ENCODE measurements around the gene CCDC24.

The CCDC24 gene

DNA sequence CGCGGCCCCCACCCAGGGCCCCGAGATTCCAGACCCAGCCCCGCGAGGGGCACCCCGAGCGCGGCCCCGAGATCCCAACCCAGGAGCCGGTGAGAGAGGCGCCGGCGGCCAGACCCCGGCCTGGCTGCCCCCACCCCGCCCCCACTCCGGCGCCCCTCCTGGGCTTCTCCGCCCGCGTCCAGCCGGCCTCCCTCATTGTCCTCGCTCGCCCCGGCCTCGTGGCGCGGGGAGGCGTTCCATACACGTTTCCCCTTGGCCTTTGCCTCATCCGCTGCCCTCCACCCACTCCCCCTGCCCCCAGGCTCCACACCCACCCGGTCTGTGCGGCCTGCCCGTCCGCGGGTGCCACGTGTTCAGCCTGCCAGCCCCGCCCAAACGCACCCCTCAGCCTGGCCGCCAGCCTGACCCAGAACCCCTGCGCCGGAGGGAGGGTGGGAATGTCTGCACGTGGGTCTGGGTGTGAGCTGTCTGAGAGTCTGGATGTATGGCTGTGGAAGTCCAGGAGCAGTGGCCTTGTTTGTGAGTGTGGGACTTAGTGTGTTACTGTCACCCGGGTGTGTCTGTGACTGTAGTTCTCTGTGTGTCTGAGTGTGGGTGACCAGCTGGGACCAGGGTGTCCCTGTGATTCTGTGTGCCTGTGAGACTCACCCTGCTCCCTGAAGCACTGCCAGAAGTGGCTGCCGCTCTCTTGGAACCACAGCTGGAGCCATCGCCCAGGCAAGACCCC is 11.7 kb upstream of the CCDC24 start:
- Histone ChIP-seq H3K27ac (ENCODE audit: low read depth in 2 of 2, low read length in 2 of 2) (peak overlapping the region; percentile 57 to 60), H3K36me3 (ENCODE audit: control insufficient read depth in 2 of 2, insufficient read depth in 2 of 2, low read length in 2 of 2) (peaks cover 20 to 22% of the 10 kb centered on the region in 2 donors), H3K9me3 (ENCODE audit: control insufficient read depth in 2 of 2, low read length in 2 of 2) (no peaks in the 10 kb centered on the region), H3K27me3 (ENCODE audit: control insufficient read depth in 2 of 2, insufficient read depth in 2 of 2, low read length in 2 of 2) (no peaks in the 10 kb centered on the region), H3K4me1 (ENCODE audit: control insufficient read depth in 2 of 2, insufficient read depth in 2 of 2, low read length in 2 of 2) (peaks cover 50 to 51% of the 10 kb centered on the region in 2 donors), H3K9ac (ENCODE audit: low read depth in 1 of 2, low read length in 2 of 2) (peak overlapping the region; percentile 14 to 21), H3K4me3 (ENCODE audit: low read length in 2 of 2) (peak overlapping the region; percentile 49 to 69)

GRCh38 chr1:43980255-43981134 is 10.9 kb upstream of the CCDC24 start:
- Histone ChIP-seq H3K27me3 (ENCODE audit: control insufficient read depth in 2 of 2, insufficient read depth in 2 of 2, low read length in 2 of 2) (no peaks in the 10 kb centered on the region), H3K9ac (ENCODE audit: low read depth in 1 of 2, low read length in 2 of 2) (peak overlapping the region in 1 of 2 donors; percentile 14), H3K4me1 (ENCODE audit: control insufficient read depth in 2 of 2, insufficient read depth in 2 of 2, low read length in 2 of 2) (peaks cover 48 to 50% of the 10 kb centered on the region in 2 donors), H3K4me3 (ENCODE audit: low read length in 2 of 2) (peak overlapping the region; percentile 49 to 69), H3K27ac (ENCODE audit: low read depth in 2 of 2, low read length in 2 of 2) (peak overlapping the region; percentile 57 to 60), H3K9me3 (ENCODE audit: control insufficient read depth in 2 of 2, low read length in 2 of 2) (no peaks in the 10 kb centered on the region), H3K36me3 (ENCODE audit: control insufficient read depth in 2 of 2, insufficient read depth in 2 of 2, low read length in 2 of 2) (peaks cover 20 to 23% of the 10 kb centered on the region in 2 donors)

- peak overlapping the region in 1 of 2 donors; percentile 14 for H3K9ac ChIP-seq (ENCODE audit: low read depth in 1 of 2, low read length in 2 of 2)
- no peaks in the 10 kb centered on the region for H3K27me3 ChIP-seq (ENCODE audit: control insufficient read depth in 2 of 2, insufficient read depth in 2 of 2, low read length in 2 of 2)
- peaks cover 42 to 44% of the 10 kb centered on the region in 2 donors for H3K4me1 ChIP-seq (ENCODE audit: control insufficient read depth in 2 of 2, insufficient read depth in 2 of 2, low read length in 2 of 2)
- H3K27ac ChIP-seq (ENCODE audit: low read depth in 2 of 2, low read length in 2 of 2), result peak overlapping the region; percentile 57 to 60
- peaks cover 20 to 22% of the 10 kb centered on the region in 2 donors for H3K36me3 ChIP-seq (ENCODE audit: control insufficient read depth in 2 of 2, insufficient read depth in 2 of 2, low read length in 2 of 2)
- peak overlapping the region in 1 of 2 donors; percentile 69 for H3K4me3 ChIP-seq (ENCODE audit: low read length in 2 of 2)
- no peaks in the 10 kb centered on the region for H3K9me3 ChIP-seq (ENCODE audit: control insufficient read depth in 2 of 2, low read length in 2 of 2)
Observed at GRCh38 chr1:43981135-43981491, 10.3 kb upstream of the CCDC24 start.

DNA sequence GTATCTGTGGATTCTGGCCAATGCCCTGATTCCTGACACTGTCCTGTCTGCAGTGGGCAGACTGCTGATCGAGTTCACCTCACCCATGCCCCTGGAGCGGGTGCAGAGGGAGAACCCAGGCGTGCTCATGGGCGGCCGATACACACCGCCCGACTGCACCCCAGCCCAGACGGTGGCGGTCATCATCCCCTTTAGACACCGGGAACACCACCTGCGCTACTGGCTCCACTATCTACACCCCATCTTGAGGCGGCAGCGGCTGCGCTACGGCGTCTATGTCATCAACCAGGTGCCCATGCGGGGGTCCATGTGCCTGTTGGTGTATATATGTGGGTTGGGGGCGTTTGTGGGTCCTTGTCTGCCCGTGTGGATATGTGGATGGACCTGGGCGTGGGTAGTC is 9.8 kb upstream of the CCDC24 start:
- peak overlapping the region; percentile 6 to 60 for H3K27ac ChIP-seq (ENCODE audit: low read depth in 2 of 2, low read length in 2 of 2)
- peaks cover 16 to 17% of the 10 kb centered on the region in 2 donors for H3K36me3 ChIP-seq (ENCODE audit: control insufficient read depth in 2 of 2, insufficient read depth in 2 of 2, low read length in 2 of 2)
- H3K4me1 ChIP-seq (ENCODE audit: control insufficient read depth in 2 of 2, insufficient read depth in 2 of 2, low read length in 2 of 2), result peaks cover 38 to 41% of the 10 kb centered on the region in 2 donors
- no peaks in the 10 kb centered on the region for H3K9me3 ChIP-seq (ENCODE audit: control insufficient read depth in 2 of 2, low read length in 2 of 2)
- peak overlapping the region in 1 of 2 donors; percentile 14 for H3K9ac ChIP-seq (ENCODE audit: low read depth in 1 of 2, low read length in 2 of 2)
- H3K4me3 ChIP-seq (ENCODE audit: low read length in 2 of 2), result no peak overlapping the region
- H3K27me3 ChIP-seq (ENCODE audit: control insufficient read depth in 2 of 2, insufficient read depth in 2 of 2, low read length in 2 of 2), result no peaks in the 10 kb centered on the region

- H3K4me3 ChIP-seq (ENCODE audit: low read length in 2 of 2), result no peak overlapping the region
- peaks cover 11 to 13% of the 10 kb centered on the region in 2 donors for H3K36me3 ChIP-seq (ENCODE audit: control insufficient read depth in 2 of 2, insufficient read depth in 2 of 2, low read length in 2 of 2)
- H3K9me3 ChIP-seq (ENCODE audit: control insufficient read depth in 2 of 2, low read length in 2 of 2), result no peaks in the 10 kb centered on the region
- H3K4me1 ChIP-seq (ENCODE audit: control insufficient read depth in 2 of 2, insufficient read depth in 2 of 2, low read length in 2 of 2), result peaks cover 37 to 42% of the 10 kb centered on the region in 2 donors
- H3K27ac ChIP-seq (ENCODE audit: low read depth in 2 of 2, low read length in 2 of 2), result no peak overlapping the region
- no peak overlapping the region for H3K9ac ChIP-seq (ENCODE audit: low read depth in 1 of 2, low read length in 2 of 2)
- H3K27me3 ChIP-seq (ENCODE audit: control insufficient read depth in 2 of 2, insufficient read depth in 2 of 2, low read length in 2 of 2), result no peaks in the 10 kb centered on the region
Observed at GRCh38 chr1:43982241-43982640, 9.2 kb upstream of the CCDC24 start.

GRCh38 chr1:43982808-43983207 is 8.6 kb upstream of the CCDC24 start:
- no peak overlapping the region for H3K4me3 ChIP-seq (ENCODE audit: low read length in 2 of 2)
- no peak overlapping the region for H3K9ac ChIP-seq (ENCODE audit: low read depth in 1 of 2, low read length in 2 of 2)
- H3K4me1 ChIP-seq (ENCODE audit: control insufficient read depth in 2 of 2, insufficient read depth in 2 of 2, low read length in 2 of 2), result peaks cover 34 to 41% of the 10 kb centered on the region in 2 donors
- H3K36me3 ChIP-seq (ENCODE audit: control insufficient read depth in 2 of 2, insufficient read depth in 2 of 2, low read length in 2 of 2), result peaks cover 6 to 7% of the 10 kb centered on the region in 2 donors
- no peak overlapping the region for H3K27ac ChIP-seq (ENCODE audit: low read depth in 2 of 2, low read length in 2 of 2)
- no peaks in the 10 kb centered on the region for H3K9me3 ChIP-seq (ENCODE audit: control insufficient read depth in 2 of 2, low read length in 2 of 2)
- H3K27me3 ChIP-seq (ENCODE audit: control insufficient read depth in 2 of 2, insufficient read depth in 2 of 2, low read length in 2 of 2), result no peaks in the 10 kb centered on the region

DNA sequence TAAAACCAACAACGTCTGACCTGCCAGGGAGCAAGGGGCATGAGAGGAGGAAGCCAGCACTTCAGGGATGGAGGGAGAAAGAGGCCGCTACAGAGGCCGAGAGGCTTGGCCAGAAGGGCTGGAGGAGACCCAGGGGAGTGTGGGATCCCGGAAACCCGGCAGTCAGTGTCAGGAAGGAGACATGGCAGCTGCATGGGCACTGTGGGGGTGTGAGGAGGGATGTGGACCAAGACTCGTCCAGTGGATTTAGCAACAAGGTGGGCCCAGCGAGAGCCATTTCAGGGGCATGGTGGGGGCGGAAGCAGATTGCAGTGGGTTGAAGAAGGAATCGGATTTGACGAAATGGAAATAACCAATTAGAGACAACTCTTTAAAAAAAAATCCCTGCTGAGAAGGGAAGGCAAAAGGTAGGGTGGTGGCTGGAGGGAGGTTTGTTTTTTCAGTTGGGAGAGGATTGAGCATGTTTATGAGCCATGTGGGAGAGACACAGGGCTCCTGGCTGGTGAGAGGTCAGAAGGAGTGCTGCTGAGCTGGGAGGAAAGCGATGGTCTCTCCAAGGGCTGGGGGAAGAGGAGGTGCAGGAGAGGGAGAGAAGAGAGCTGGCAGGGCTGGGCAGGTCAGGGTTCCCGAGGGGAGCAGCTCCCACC is 8.0 kb upstream of the CCDC24 start:
- H3K36me3 ChIP-seq (ENCODE audit: control insufficient read depth in 2 of 2, insufficient read depth in 2 of 2, low read length in 2 of 2), result peaks cover 3 to 7% of the 10 kb centered on the region in 2 donors
- H3K4me3 ChIP-seq (ENCODE audit: low read length in 2 of 2), result no peak overlapping the region
- peaks cover 28 to 39% of the 10 kb centered on the region in 2 donors for H3K4me1 ChIP-seq (ENCODE audit: control insufficient read depth in 2 of 2, insufficient read depth in 2 of 2, low read length in 2 of 2)
- H3K27me3 ChIP-seq (ENCODE audit: control insufficient read depth in 2 of 2, insufficient read depth in 2 of 2, low read length in 2 of 2), result no peaks in the 10 kb centered on the region
- H3K9ac ChIP-seq (ENCODE audit: low read depth in 1 of 2, low read length in 2 of 2), result no peak overlapping the region
- no peak overlapping the region for H3K27ac ChIP-seq (ENCODE audit: low read depth in 2 of 2, low read length in 2 of 2)
- no peaks in the 10 kb centered on the region for H3K9me3 ChIP-seq (ENCODE audit: control insufficient read depth in 2 of 2, low read length in 2 of 2)

- no peak overlapping the region for H3K27ac ChIP-seq (ENCODE audit: low read depth in 2 of 2, low read length in 2 of 2)
- no peaks in the 10 kb centered on the region for H3K27me3 ChIP-seq (ENCODE audit: control insufficient read depth in 2 of 2, insufficient read depth in 2 of 2, low read length in 2 of 2)
- H3K9ac ChIP-seq (ENCODE audit: low read depth in 1 of 2, low read length in 2 of 2), result no peak overlapping the region
- H3K9me3 ChIP-seq (ENCODE audit: control insufficient read depth in 2 of 2, low read length in 2 of 2), result no peaks in the 10 kb centered on the region
- peaks cover 20 to 32% of the 10 kb centered on the region in 2 donors for H3K4me1 ChIP-seq (ENCODE audit: control insufficient read depth in 2 of 2, insufficient read depth in 2 of 2, low read length in 2 of 2)
- H3K4me3 ChIP-seq (ENCODE audit: low read length in 2 of 2), result no peak overlapping the region
- peaks cover 3 to 7% of the 10 kb centered on the region in 2 donors for H3K36me3 ChIP-seq (ENCODE audit: control insufficient read depth in 2 of 2, insufficient read depth in 2 of 2, low read length in 2 of 2)
Observed at GRCh38 chr1:43984855-43985254, 6.5 kb upstream of the CCDC24 start.

DNA sequence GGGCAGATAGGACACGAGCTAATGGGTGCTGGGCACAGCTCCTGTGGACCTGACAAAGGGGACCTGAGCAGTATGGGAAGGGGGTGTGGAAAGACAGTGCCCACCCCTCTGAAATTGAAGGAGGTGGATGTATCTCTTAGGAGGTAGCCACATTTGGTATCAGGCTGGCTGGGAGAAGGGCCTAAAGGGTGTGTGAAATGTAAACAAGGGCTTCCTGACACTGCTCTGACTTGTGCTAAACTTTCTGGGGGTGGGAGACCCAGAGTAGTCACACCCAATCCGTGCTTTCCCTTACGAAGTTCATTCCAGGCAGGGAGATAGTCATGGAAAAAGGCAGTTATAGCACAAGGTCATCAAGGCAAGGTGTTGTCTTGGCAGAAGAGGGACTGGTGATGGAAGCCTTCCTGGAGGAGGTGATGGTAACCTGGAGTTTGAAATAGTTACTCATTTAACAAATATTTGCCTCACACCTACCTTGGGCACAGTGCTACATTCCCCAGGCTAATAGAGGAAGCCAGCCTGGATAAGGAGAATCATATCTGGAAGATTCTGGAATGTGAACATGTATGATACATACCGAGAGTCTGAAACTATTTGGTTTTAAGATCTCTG is 5.3 kb upstream of the CCDC24 start:
- H3K36me3 ChIP-seq (ENCODE audit: control insufficient read depth in 2 of 2, insufficient read depth in 2 of 2, low read length in 2 of 2), result peaks cover 3 to 7% of the 10 kb centered on the region in 2 donors
- no peak overlapping the region for H3K9ac ChIP-seq (ENCODE audit: low read depth in 1 of 2, low read length in 2 of 2)
- no peaks in the 10 kb centered on the region for H3K27me3 ChIP-seq (ENCODE audit: control insufficient read depth in 2 of 2, insufficient read depth in 2 of 2, low read length in 2 of 2)
- peaks cover 13 to 30% of the 10 kb centered on the region in 2 donors for H3K4me1 ChIP-seq (ENCODE audit: control insufficient read depth in 2 of 2, insufficient read depth in 2 of 2, low read length in 2 of 2)
- no peak overlapping the region for H3K4me3 ChIP-seq (ENCODE audit: low read length in 2 of 2)
- no peaks in the 10 kb centered on the region for H3K9me3 ChIP-seq (ENCODE audit: control insufficient read depth in 2 of 2, low read length in 2 of 2)
- no peak overlapping the region for H3K27ac ChIP-seq (ENCODE audit: low read depth in 2 of 2, low read length in 2 of 2)

Data from mucosa of rectum (tissue), 2 donors.